Raji (cell line): Measurements from ENCODE around the gene DCLK2.

Source experiments
- POLR2A ChIP-seq: IDR thresholded peaks from 2 replicates; pipeline ENCODE4 v1.6.1; 2011; ENCODE audit warnings: low read depth, low read length, control low read depth; ENCODE audit not compliant: insufficient read depth

The DCLK2 gene

DNA sequence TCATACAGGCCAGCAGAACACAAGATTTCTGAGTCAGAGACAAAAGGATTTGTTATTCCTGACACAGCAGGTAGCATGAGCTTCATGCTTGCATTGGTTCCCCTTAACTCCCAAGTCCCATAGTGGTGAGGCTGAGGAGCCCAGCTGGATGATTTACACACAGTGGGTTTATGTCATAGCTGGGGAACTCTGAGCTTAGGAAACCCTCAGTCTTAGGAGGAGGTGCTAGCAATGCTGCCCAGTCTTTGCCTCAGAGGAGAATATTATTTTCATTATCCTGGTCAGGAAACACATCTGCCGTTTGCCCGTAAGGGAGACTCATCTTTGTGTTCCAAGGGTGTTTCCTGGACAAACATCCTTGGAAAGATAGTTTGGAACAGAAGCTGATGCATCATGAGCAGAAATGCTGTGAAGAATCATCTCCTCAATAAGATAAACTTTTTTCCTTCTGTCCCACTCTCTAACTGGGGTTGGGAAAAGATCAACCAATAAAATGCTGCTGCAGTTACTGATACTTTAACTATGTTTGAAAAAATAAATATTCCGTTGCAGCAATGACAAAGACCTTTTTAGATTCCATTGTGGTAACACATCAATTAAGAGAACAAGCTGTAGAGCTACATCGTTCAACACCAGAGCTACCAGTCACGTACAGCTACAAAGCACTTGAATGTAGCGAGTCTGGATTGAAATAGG is 146.8 kb downstream of the DCLK2 start:
- TF ChIP-seq POLR2A = no peak

DNA sequence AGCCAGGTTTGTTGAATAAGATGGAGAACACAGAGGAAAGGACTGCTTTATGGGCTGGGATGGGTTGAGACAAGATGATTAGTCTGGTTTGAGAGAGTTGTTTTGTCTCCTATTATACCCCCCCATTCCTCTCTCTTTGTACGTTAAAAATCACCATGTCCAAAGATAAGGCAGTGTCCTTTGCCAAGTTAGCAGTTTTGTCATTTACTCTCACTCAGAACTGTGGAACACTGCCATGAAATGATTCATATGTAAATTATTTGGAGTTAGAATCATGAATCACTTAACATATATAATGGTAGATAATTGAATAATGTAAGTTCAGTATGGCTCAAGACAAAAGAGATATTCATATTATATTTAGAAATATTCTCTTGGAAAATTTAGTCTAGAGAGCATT is 151.3 kb downstream of the DCLK2 start:
- TF ChIP-seq POLR2A = no peak

DNA sequence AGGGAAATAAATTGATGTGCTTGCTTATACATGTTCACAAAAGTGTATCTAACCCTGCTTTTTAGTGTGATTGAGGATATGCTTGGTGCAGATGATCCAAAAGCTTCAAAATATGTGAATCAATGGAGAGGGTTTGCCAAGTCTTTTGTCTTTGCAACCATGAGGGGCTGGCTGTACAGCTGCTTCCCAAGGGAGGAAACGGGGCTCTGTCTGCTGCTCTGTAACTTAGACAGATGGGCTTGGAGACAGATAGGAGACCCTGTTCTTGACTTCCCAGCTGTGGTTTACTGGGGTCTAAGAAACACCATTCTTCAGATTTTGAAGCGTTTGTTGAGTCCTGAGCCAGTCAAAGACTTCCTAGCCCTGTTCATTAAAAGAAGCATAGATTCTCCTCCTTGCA is 152.3 kb downstream of the DCLK2 start:
- no peak for TF ChIP-seq POLR2A

DNA sequence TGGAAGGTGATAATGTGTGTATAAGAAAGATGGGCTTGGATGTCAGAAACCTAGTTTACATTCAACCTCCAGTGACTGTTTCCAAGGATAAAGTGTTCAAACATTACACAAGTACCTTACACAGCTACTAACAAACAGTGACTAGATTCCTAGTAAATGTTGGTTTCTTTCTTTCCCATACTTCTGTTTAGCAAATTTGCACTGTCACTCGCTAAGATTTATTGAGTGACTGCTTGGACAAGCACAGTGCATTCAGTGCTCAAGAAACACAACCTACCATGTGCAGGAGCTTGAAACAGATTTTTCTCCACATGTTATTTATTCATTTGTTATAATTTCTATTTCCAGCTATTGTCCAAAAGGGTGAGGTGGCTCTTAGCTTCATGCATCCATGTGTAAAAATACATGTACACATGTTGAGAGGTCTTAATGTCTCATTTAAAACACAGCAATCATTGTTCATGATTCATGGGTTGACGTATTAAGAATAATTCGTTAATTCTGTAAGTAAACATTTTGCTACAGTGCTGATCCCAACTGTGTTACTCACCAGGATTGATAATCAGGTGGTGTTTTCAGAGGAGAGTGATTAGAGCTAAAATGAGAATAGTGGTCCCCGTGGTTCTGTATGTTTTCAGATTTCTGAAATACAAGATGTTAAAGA is 153.0 kb downstream of the DCLK2 start:
- no peak for TF ChIP-seq POLR2A

- no peak for TF ChIP-seq POLR2A
These were observed 153.8 kb downstream of the DCLK2 start for GRCh38 chr4:150232029-150232428.

DNA sequence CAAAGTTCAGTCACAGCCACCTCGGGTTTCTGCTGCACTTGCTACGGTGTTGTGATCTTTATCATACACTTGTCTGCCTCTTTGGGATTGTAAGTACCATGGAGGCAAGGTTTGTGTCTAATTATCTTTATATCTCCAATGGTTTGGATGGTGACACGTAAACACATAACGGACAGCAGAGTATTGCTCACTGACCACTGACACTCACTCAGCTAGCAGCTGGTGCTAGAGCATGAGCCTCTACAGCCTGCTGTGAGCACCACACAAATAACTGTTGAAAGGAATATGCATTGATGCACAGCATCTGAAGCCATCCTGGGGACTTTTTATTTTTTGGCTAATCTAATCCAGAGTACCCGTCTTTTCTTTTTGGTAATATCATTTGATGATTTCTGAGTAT is 156.0 kb downstream of the DCLK2 start:
- no peak for TF ChIP-seq POLR2A

- TF ChIP-seq POLR2A = no peak
These were observed 157.1 kb downstream of the DCLK2 start for GRCh38 chr4:150235317-150235716.

GRCh38 chr4:150235808-150236271 is 157.6 kb downstream of the DCLK2 start:
- no peak for TF ChIP-seq POLR2A

- no peak for TF ChIP-seq POLR2A
These were observed 158.4 kb downstream of the DCLK2 start for GRCh38 chr4:150236626-150237025.

- TF ChIP-seq POLR2A = no peak
These were observed 159.0 kb downstream of the DCLK2 start for GRCh38 chr4:150237110-150237872.

GRCh38 chr4:150238591-150238990 is 160.3 kb downstream of the DCLK2 start:
- no peak for TF ChIP-seq POLR2A

DNA sequence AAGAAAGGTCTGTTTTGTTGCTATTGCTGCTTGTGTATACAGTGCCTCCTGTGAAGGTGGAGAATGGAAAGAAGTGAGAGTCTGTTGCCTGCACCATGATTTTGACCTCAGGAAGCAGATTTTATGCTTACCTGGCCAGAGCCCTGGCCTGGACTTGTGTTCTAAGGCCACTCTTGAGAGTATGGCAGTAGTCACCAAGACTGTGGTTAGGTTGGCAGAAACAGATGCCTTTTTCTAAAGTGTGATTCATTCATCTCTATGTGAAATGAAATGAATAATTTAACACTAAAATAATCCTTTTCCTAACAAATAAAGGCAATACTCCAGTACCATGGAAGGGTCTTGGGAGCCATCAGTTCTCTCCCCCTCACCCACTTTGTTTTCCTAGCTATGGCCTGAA is 161.8 kb downstream of the DCLK2 start:
- no peak for TF ChIP-seq POLR2A

DNA sequence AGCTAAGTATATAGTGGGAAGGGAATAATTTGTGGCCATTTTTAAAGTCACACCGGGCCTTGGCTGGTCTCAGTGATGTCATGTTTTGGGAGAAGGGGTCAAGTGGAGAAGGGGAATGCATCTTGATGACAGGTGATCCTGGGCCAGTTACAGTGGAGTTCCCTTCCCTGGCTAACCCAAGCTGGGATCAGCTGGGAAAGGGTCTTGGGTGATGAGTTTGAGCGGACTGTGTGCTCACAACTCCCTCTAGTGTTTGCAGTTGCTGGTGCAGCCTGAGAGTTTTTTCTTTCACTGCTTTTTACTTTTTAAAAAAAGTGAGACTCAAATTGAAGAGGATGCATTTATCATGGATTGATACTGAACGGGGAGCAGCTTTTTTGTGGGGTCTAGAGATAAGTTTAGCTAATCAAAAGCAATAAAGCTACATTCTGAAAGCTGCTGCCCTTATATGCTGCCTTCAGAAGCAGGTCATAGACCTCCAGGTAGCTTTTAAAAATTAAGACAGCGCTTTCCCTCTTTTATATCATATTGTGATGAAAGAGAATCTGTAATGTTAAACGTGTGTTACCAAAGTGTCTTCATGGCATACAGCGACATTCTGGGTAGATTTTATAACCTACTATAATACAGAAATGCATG is 164.7 kb downstream of the DCLK2 start:
- no peak for TF ChIP-seq POLR2A

GRCh38 chr4:150243932-150244331 is 165.7 kb downstream of the DCLK2 start:
- TF ChIP-seq POLR2A = no peak

- no peak for TF ChIP-seq POLR2A
These were observed 166.4 kb downstream of the DCLK2 start for GRCh38 chr4:150244600-150244999.
